ENCODE results near the gene RBM38.

RBM38 gene

GRCh38 chr20:57386762-57387161, 4.4 kb upstream of the RBM38 start:
- no peak overlapping the region for H3K27ac ChIP-seq
- peaks cover 43 to 45% of the 10 kb centered on the region in 2 experiments for H3K4me1 ChIP-seq (ENCODE audit: control insufficient read depth in 1 of 2, insufficient read depth in 1 of 2, low read depth in 1 of 2, low read length in 1 of 2)
- TF ChIP-seq CTCF (IDR thresholded peaks at IDR 0.05): no peak
- H3K36me3 ChIP-seq: peaks cover 2% of the 10 kb centered on the region
- no peaks in the 10 kb centered on the region for H3K9me3 ChIP-seq
- H3K4me3 ChIP-seq (ENCODE audit: low read depth in 1 of 2, low read length in 1 of 2): no peak overlapping the region
- no peaks in the 10 kb centered on the region for H3K27me3 ChIP-seq

GRCh38 chr20:57387463-57387862, 3.7 kb upstream of the RBM38 start:
- TF ChIP-seq CTCF (IDR thresholded peaks at IDR 0.05): no peak
- H3K27ac ChIP-seq: no peak overlapping the region
- no peaks in the 10 kb centered on the region for H3K9me3 ChIP-seq
- H3K4me1 ChIP-seq (ENCODE audit: control insufficient read depth in 1 of 2, insufficient read depth in 1 of 2, low read depth in 1 of 2, low read length in 1 of 2): peaks cover 44 to 45% of the 10 kb centered on the region in 2 experiments
- H3K36me3 ChIP-seq: peaks cover 2% of the 10 kb centered on the region
- H3K4me3 ChIP-seq (ENCODE audit: low read depth in 1 of 2, low read length in 1 of 2): no peak overlapping the region
- H3K27me3 ChIP-seq: no peaks in the 10 kb centered on the region

- TF ChIP-seq CTCF (IDR thresholded peaks at IDR 0.05): no peak
- H3K4me1 ChIP-seq (ENCODE audit: control insufficient read depth in 1 of 2, insufficient read depth in 1 of 2, low read depth in 1 of 2, low read length in 1 of 2): peaks cover 49 to 50% of the 10 kb centered on the region in 2 experiments
- H3K36me3 ChIP-seq: peaks cover 5% of the 10 kb centered on the region
- H3K27me3 ChIP-seq: no peaks in the 10 kb centered on the region
- no peak overlapping the region for H3K27ac ChIP-seq
- no peaks in the 10 kb centered on the region for H3K9me3 ChIP-seq
- H3K4me3 ChIP-seq (ENCODE audit: low read depth in 1 of 2, low read length in 1 of 2): no peak overlapping the region
Measured at GRCh38 chr20:57387945-57388371, 3.2 kb upstream of the RBM38 start.

- peak overlapping the region; percentile 52 for H3K27ac ChIP-seq
Measured at GRCh38 chr20:57388953-57389694, 2.1 kb upstream of the RBM38 start.

More at GRCh38 chr20:57388953-57389694, 2.1 kb upstream of the RBM38 start:
- H3K4me1 ChIP-seq (ENCODE audit: control insufficient read depth in 1 of 2, insufficient read depth in 1 of 2, low read depth in 1 of 2, low read length in 1 of 2): peaks cover 61 to 62% of the 10 kb centered on the region in 2 experiments
- H3K36me3 ChIP-seq: peaks cover 16% of the 10 kb centered on the region
- peak overlapping the region; percentile 61 to 68 for H3K4me3 ChIP-seq (ENCODE audit: low read depth in 1 of 2, low read length in 1 of 2)
- TF ChIP-seq CTCF (IDR thresholded peaks at IDR 0.05): peak; percentile 58
- H3K27me3 ChIP-seq: no peaks in the 10 kb centered on the region
- H3K9me3 ChIP-seq: no peaks in the 10 kb centered on the region

All from neutrophil (primary cell).